Measurements from ENCODE around the gene MRPL42.

DNA sequence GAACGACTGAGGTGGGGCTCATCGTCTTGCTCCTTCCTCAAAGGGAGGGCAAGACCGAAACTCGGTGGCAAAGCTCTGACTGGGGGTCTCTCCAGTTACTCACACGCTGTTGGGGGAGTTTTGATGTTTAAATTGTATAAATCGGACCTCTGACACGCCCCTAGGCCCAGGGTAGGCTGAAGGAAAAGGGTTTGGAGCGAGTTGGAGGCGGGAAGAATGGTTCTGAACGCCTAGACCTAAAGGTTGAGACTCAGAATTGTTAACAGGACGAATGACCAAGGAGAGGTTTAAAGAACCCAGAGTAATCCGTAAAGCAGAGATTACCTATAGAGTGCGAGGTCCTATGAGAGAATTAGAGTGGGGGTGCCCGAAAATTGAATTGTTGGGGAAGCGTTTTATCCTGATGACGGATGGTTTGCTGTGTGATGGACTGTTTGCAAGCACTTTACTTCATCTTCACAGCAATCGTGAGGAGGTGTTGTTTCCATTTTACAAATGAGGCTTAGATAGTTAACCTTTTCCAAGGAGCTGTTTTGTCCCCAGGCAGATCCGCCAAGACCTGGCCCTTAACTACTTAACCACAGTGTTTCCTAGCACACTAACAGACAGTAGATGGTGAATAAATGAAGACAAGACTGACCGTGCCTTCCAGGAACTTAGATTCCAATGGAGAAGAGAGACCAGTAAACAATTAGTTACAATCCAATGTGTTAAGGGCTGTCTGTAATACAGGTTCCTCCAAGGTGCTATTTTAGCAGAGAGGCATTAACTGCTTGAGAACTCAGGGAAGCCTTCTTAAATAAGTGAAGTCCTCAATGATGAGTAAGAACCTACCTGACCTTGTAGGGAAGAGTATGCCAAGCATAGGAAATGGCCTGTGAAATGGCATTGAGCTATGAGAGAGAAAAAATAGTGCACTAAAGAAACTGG lies 24.6 kb upstream of the MRPL42 start:
- TF ChIP-seq, protein P1, sequence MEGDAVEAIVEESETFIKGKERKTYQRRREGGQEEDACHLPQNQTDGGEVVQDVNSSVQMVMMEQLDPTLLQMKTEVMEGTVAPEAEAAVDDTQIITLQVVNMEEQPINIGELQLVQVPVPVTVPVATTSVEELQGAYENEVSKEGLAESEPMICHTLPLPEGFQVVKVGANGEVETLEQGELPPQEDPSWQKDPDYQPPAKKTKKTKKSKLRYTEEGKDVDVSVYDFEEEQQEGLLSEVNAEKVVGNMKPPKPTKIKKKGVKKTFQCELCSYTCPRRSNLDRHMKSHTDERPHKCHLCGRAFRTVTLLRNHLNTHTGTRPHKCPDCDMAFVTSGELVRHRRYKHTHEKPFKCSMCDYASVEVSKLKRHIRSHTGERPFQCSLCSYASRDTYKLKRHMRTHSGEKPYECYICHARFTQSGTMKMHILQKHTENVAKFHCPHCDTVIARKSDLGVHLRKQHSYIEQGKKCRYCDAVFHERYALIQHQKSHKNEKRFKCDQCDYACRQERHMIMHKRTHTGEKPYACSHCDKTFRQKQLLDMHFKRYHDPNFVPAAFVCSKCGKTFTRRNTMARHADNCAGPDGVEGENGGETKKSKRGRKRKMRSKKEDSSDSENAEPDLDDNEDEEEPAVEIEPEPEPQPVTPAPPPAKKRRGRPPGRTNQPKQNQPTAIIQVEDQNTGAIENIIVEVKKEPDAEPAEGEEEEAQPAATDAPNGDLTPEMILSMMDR (IDR thresholded peaks at IDR 0.05): no peak
- TF ChIP-seq POLR2A (IDR thresholded peaks at IDR 0.05): no peak

All from body of pancreas (tissue), 4 donors.